Endothelial cell of umbilical vein (primary cell): ENCODE measurements around the gene SLX1A. TPM values are rescaled to one million over a fixed set of nuclear protein-coding genes. Genes with fewer than 3 reads are reported as not detected.

Experiments
- BruUV-seq: library from RNA; stranded (reverse); fragments of 400-500 nt; replicated peaks from 2 replicates; lab custom pipeline; 2021; lab: Mats Ljungman, UMichigan
- CTCF ChIA-PET: fragments of 300-600, 350-600 bp; sonication (Branson Sonifier 250); formaldehyde crosslinking; loops from one replicate; lab custom pipeline; 2021; ENCODE audit warnings: antibody characterized with exemption, inconsistent platforms; lab: Charles Lee
- POLR2A ChIA-PET: fragments of 300-600, 350-600 bp; sonication (Branson Sonifier 250); formaldehyde crosslinking; loops from one replicate; lab custom pipeline; 2021; ENCODE audit warnings: antibody characterized with exemption, inconsistent platforms; lab: Charles Lee
- DNase-seq: peaks from one replicate; pipeline ENCODE4 v3.0.0-alpha.2; 2011; ENCODE audit warnings: low read depth, low spot score
- FAIRE-seq: peaks from 2 replicates; lab custom pipeline; 2011; peaks lifted over from hg19 to GRCh38; lab: Jason Lieb, UNC
- H2AFZ ChIP-seq: 2 replicates; pipeline ENCODE4 v1.6.0; 2012; ENCODE audit warnings: low read depth, low read length, control low read depth, inconsistent platforms
- H3K27ac ChIP-seq: 2 replicates; pipeline ENCODE4 v1.5.1; 2011; ENCODE audit warnings: low read depth, mild to moderate bottlenecking, control low read depth, low read length, moderate library complexity; ENCODE audit not compliant: insufficient read depth
- H3K27me3 ChIP-seq, 2 experiments: 2 replicates each; pipeline versions ENCODE4 v1.6.0 to v1.6.1; 2011; ENCODE audit warnings: low read length in 2 of 2, mixed read lengths in 1 of 2; ENCODE audit not compliant: control insufficient read depth in 2 of 2, insufficient read depth in 2 of 2
- H3K36me3 ChIP-seq, 2 experiments: 2 replicates in 1 of 2; 3 replicates in 1 of 2; pipeline ENCODE4 v1.5.1; 2011; ENCODE audit warnings: low read length in 2 of 2, mild to moderate bottlenecking in 1 of 2, moderate library complexity in 1 of 2; ENCODE audit not compliant: control insufficient read depth in 2 of 2, insufficient read depth in 2 of 2; ENCODE audit errors: extremely low read depth in 1 of 2
- H3K4me1 ChIP-seq: 3 replicates; pipeline ENCODE4 v1.5.1; 2011; ENCODE audit warnings: mild to moderate bottlenecking, low read length; ENCODE audit not compliant: control insufficient read depth, insufficient read depth; ENCODE audit errors: extremely low read depth
- H3K4me2 ChIP-seq: 2 replicates; pipeline ENCODE4 v1.6.1; 2011; ENCODE audit warnings: low read length, control low read depth, mixed read lengths; ENCODE audit not compliant: insufficient read depth
- H3K4me3 ChIP-seq, 3 experiments: fragments of 200-600 bp in 1 of 3; sonication (generic), shearing (Covaris generic) in 1 of 3; replicated peaks in 1 of 3; 2 replicates each; pipeline ENCODE4 v1.5.1; 2011 to 2016; ENCODE audit warnings: control low read depth in 3 of 3, low read length in 3 of 3, mild to moderate bottlenecking in 2 of 3, inconsistent platforms in 1 of 3, low read depth in 1 of 3, moderate library complexity in 1 of 3; ENCODE audit not compliant: insufficient read depth in 1 of 3
- H3K79me2 ChIP-seq: 2 replicates; pipeline ENCODE4 v1.6.0; 2012; ENCODE audit warnings: low read length, inconsistent platforms; ENCODE audit not compliant: control insufficient read depth, insufficient read depth
- H3K9ac ChIP-seq: replicated peaks from 2 replicates; pipeline ENCODE3; 2011; ENCODE audit warnings: low read length, control low read depth; ENCODE audit not compliant: insufficient read depth; ENCODE audit errors: extremely low read depth
- H3K9me1 ChIP-seq: replicated peaks from 3 replicates; pipeline ENCODE4 v1.6.0; 2011; ENCODE audit warnings: mild to moderate bottlenecking, low read length; ENCODE audit not compliant: control insufficient read depth, insufficient read depth; ENCODE audit errors: extremely low read depth
- H3K9me3 ChIP-seq: replicated peaks from 2 replicates; pipeline ENCODE4 v1.5.1; 2012; ENCODE audit warnings: low read length, inconsistent platforms; ENCODE audit not compliant: control insufficient read depth, insufficient read depth
- H4K20me1 ChIP-seq: replicated peaks from 2 replicates; pipeline ENCODE3; 2011; ENCODE audit warnings: mild to moderate bottlenecking, low read length; ENCODE audit not compliant: control insufficient read depth, insufficient read depth; ENCODE audit errors: extremely low read depth
- CTCF ChIP-seq, 2 donors: IDR thresholded peaks; 1 replicate in 1 of 2; 2 replicates in 1 of 2; pipeline ENCODE4 v1.5.1; 2011; ENCODE audit warnings: low read length in 2 of 2, mild to moderate bottlenecking in 2 of 2, moderate library complexity in 2 of 2, control low read depth in 1 of 2, inconsistent platforms in 1 of 2, low read depth in 1 of 2; ENCODE audit not compliant: insufficient read depth in 1 of 2; ENCODE audit errors: extremely low read depth in 1 of 2
- EZH2 ChIP-seq: IDR thresholded peaks from 2 replicates; pipeline ENCODE4 v1.6.1; 2012; ENCODE audit warnings: borderline replicate concordance, low read depth, mild to moderate bottlenecking, moderate library complexity, low read length, inconsistent platforms; ENCODE audit not compliant: severe bottlenecking
- FOS ChIP-seq: IDR thresholded peaks from 2 replicates; pipeline ENCODE4 v1.6.1; 2011; ENCODE audit warnings: mild to moderate bottlenecking, low read length, moderate library complexity, borderline replicate concordance; ENCODE audit not compliant: insufficient read depth
- GATA2 ChIP-seq: IDR thresholded peaks from 2 replicates; pipeline ENCODE4 v1.7.0; 2011; ENCODE audit warnings: low read depth, mild to moderate bottlenecking, moderate library complexity, mixed read lengths, low read length; ENCODE audit not compliant: insufficient read length, insufficient read depth
- JUN ChIP-seq: IDR thresholded peaks from 2 replicates; pipeline ENCODE4 v1.6.1; 2011; ENCODE audit warnings: borderline replicate concordance, low read depth; ENCODE audit not compliant: insufficient read length, insufficient read depth
- MYC ChIP-seq: IDR thresholded peaks from one replicate; pipeline ENCODE4 v1.6.1; 2011; ENCODE audit warnings: mild to moderate bottlenecking, low read depth, low read length
- POLR2A ChIP-seq: IDR thresholded peaks from 2 replicates; pipeline ENCODE4 v1.6.1; 2012; ENCODE audit warnings: low read depth, mild to moderate bottlenecking, control low read depth, low read length
- POLR2AphosphoS5 ChIP-seq: IDR thresholded peaks from 2 replicates; pipeline ENCODE4 v1.6.1; 2012; ENCODE audit warnings: low read depth, mild to moderate bottlenecking, control low read depth, low read length, moderate library complexity; ENCODE audit not compliant: insufficient read depth
- dilution Hi-C: fragments of 300-500 bp; cut with MboI; formaldehyde crosslinking; loops from one replicate; pipeline ENCODE4 v1.15.0; 2019; ENCODE audit warnings: low sequenced_read_pairs; ENCODE audit not compliant: extremely low pct_ligation_motif_present
- intact Hi-C: fragments of 100-400 bp; cut with micrococcal nuclease; formaldehyde crosslinking; loops from one replicate; pipeline ENCODE4 v1.10.0; 2022
- polyA plus RNA-seq, 4 experiments: library from polyadenylated mRNA; depleted of rRNA in 3 of 4; stranded (reverse) in 3 of 4; unstranded in 1 of 4; fragments of >200 nt; gene quantifications; 2 replicates each; pipeline versions ENCODE4 v1.2.1 to v1.2.3, GENCODE V29; 2011 to 2012; ENCODE audit warnings: missing spikeins in 1 of 4
- total RNA-seq: library from RNA; stranded (reverse); gene quantifications from 2 replicates; pipeline ENCODE4 v1.2.3, GENCODE V29; 2021
- TF ChIP-seq, protein P1 (sequence below): IDR thresholded peaks from 2 replicates; pipeline ENCODE4 v1.6.1; 2011; ENCODE audit not compliant: insufficient read depth, insufficient read length

SLX1A gene
- total and polyA plus RNA-seq, 2 donors (not counting 3 experiments of a cell fraction or from before 2014, with no cell fraction given), result 28.9 to 30.9 TPM

DNA sequence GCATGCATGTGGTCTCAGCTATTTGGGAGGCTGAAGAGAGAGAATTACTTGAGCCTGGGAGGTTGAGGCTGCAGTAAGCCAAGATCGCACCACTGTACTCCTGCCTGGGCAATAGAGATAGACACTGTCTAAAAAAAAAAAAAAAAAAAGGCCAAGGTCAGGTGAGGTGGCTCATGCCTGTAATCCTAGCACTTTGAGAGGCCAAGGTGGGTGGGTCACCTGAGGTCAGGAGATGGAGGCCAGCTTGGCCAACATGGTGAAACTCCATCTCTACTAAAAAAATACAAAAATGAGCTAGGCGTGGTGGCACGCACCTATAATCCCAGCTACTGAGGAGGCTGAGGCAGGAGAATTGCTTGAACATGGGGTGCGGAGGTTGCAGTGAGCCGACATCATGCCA lies 38.5 kb upstream of the SLX1A start:
- H3K79me2 ChIP-seq, result no peaks in the 10 kb centered on the region
- H3K4me3 ChIP-seq, result no peak overlapping the region
- intact Hi-C loops, result no loop called here
- H3K9ac ChIP-seq, result no peak overlapping the region
- FAIRE-seq, result no peak
- BruUV-seq, result no TSS peak
- no peak for TF ChIP-seq GATA2
- TF ChIP-seq, protein P1, sequence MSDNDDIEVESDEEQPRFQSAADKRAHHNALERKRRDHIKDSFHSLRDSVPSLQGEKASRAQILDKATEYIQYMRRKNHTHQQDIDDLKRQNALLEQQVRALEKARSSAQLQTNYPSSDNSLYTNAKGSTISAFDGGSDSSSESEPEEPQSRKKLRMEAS, result no peak
- TF ChIP-seq EZH2, result no peak
- no peak for TF ChIP-seq JUN
- no peak for TF ChIP-seq MYC
- no peak for TF ChIP-seq FOS
- TF ChIP-seq CTCF (IDR thresholded peaks at IDR 0.05; ENCODE audit: extremely low read depth in 1 of 2, insufficient read depth in 1 of 2, low read depth in 1 of 2, low read length in 2 of 2), result no peak
- no peak for TF ChIP-seq POLR2AphosphoS5
- TF ChIP-seq POLR2A, result no peak
- no peaks in the 10 kb centered on the region for H3K4me1 ChIP-seq
- H4K20me1 ChIP-seq, result no peaks in the 10 kb centered on the region
- H2AFZ ChIP-seq, result no peak overlapping the region
- H3K9me3 ChIP-seq, result no peaks in the 10 kb centered on the region
- no peak overlapping the region for H3K27ac ChIP-seq
- DNase-seq, result no peak
- ChIA-PET CTCF (interaction anchor here (0.9 kb wide), 1 partner anchor 18 kb away, joined by 3 read pairs; no protein-coding TSS in a partner anchor), POLR2A (no interaction called here)
- H3K36me3 ChIP-seq, result no peaks in the 10 kb centered on the region
- no peaks in the 10 kb centered on the region for H3K9me1 ChIP-seq
- no peaks in the 10 kb centered on the region for H3K27me3 ChIP-seq
- no peak overlapping the region for H3K4me2 ChIP-seq
- dilution Hi-C loops, result no loop called here
